Thoracic aorta (tissue), 2 donors: ENCODE results near the gene ATP1A1. TPM values are rescaled to one million over a fixed set of nuclear protein-coding genes. Genes with fewer than 3 reads are reported as not detected.

Experiments
- ATAC-seq: fragments of 150-250 bp; one replicate; pipeline ENCODE4 v1.8.0; 2017; ENCODE audit warnings: low read depth; ENCODE audit not compliant: insufficient number of reproducible peaks, low FRiP score
- DNase-seq: peaks from one replicate; pipeline ENCODE4 v3.0.0-alpha.2; 2020; ENCODE audit warnings: low spot score
- H3K27ac ChIP-seq, 2 donors: fragments of 200-600 bp; sonication (generic); 1 replicate in 1 of 2; 2 replicates in 1 of 2; pipeline ENCODE4 v1.5.1; 2016; ENCODE audit warnings: mild to moderate bottlenecking in 2 of 2, moderate library complexity in 2 of 2
- H3K27me3 ChIP-seq: fragments of 200-600 bp; sonication (generic); replicated peaks from 2 replicates; pipeline ENCODE4 v1.6.0; 2016; ENCODE audit warnings: mild to moderate bottlenecking; ENCODE audit not compliant: insufficient read depth
- H3K36me3 ChIP-seq: fragments of 200-600 bp; sonication (generic); one replicate; pipeline ENCODE4 v1.5.1; 2016
- H3K4me1 ChIP-seq, 2 donors: fragments of 200-600 bp; sonication (generic); 1 replicate in 1 of 2; 2 replicates in 1 of 2; pipeline versions ENCODE4 v1.5.1 to v1.6.0; 2016; ENCODE audit warnings: low read depth in 2 of 2, mild to moderate bottlenecking in 1 of 2; ENCODE audit not compliant: control insufficient read depth in 1 of 2
- H3K4me3 ChIP-seq: fragments of 200-600 bp; sonication (generic); 2 replicates; pipeline ENCODE4 v1.5.1; 2016; ENCODE audit warnings: mild to moderate bottlenecking
- H3K9me3 ChIP-seq: fragments of 200-600 bp; sonication (generic); 2 replicates; pipeline ENCODE4 v1.5.1; 2016
- total RNA-seq, 2 donors: library from RNA; depleted of rRNA; stranded (reverse); fragments of >200 nt; gene quantifications; one replicate each; pipeline versions ENCODE4 v1.1.0 to v1.2.3, GENCODE V29; 2016
- TF ChIP-seq, protein P1 (sequence below): fragments of 200-600 bp; sonication (generic); IDR thresholded peaks from one replicate; pipeline ENCODE4 v1.5.1; 2019; ENCODE audit warnings: antibody characterized with exemption

Gene ATP1A1
- total RNA-seq, 2 donors from 2014 or later, result 244 to 310 TPM

DNA sequence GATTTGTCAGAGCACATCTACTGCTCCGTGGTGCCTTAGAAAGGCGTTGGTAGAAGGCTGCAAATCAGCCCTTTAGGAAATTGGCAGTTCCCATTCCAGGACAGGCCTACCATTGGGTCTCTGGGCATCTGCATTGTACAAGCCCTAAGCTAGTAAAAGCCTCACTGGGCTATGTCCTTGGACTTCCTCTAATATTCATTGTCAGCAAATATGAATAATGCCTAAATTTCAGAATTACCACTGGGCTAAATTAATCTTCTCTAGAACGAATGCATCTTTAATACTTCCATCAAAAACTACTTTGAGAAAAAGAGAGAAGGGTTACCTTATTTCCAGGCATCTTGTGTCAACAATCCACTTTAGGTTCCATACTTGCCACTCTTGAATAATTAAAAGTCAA is 41.5 kb upstream of the ATP1A1 start:
- Histone ChIP-seq H3K4me1 (no peaks in the 10 kb centered on the region), H3K27ac (no peak overlapping the region), H3K36me3 (no peaks in the 10 kb centered on the region), H3K9me3 (no peaks in the 10 kb centered on the region), H3K27me3 (no peaks in the 10 kb centered on the region), H3K4me3 (no peak overlapping the region)
- DNase-seq, result no peak
- TF ChIP-seq, protein P1, sequence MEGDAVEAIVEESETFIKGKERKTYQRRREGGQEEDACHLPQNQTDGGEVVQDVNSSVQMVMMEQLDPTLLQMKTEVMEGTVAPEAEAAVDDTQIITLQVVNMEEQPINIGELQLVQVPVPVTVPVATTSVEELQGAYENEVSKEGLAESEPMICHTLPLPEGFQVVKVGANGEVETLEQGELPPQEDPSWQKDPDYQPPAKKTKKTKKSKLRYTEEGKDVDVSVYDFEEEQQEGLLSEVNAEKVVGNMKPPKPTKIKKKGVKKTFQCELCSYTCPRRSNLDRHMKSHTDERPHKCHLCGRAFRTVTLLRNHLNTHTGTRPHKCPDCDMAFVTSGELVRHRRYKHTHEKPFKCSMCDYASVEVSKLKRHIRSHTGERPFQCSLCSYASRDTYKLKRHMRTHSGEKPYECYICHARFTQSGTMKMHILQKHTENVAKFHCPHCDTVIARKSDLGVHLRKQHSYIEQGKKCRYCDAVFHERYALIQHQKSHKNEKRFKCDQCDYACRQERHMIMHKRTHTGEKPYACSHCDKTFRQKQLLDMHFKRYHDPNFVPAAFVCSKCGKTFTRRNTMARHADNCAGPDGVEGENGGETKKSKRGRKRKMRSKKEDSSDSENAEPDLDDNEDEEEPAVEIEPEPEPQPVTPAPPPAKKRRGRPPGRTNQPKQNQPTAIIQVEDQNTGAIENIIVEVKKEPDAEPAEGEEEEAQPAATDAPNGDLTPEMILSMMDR, result no peak
- ATAC-seq, result no peak

DNA sequence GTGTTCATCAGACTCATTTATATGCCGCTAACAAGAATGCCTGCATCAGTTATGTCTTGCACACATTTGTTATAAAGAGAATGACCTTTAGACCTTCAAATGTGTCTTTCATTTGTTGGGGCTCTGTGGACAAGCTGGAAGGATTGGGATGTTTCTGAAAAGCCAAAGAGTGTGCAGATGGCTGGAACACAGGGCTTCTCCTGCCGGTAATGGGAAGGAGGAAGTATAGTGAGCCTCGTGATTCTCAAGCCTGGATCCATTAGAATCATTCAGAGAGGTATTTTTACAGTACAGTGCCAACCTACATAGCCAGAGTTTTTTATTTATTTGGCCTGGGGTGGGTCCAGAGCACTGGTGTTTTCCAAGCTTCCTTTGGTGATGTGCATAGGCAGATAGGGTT is 40.6 kb upstream of the ATP1A1 start:
- Histone ChIP-seq H3K27ac (no peak overlapping the region), H3K9me3 (no peaks in the 10 kb centered on the region), H3K4me3 (no peak overlapping the region), H3K27me3 (no peaks in the 10 kb centered on the region), H3K4me1 (no peaks in the 10 kb centered on the region), H3K36me3 (no peaks in the 10 kb centered on the region)
- TF ChIP-seq, protein P1, result no peak
- ATAC-seq (no peak), DNase-seq (no peak)

DNA sequence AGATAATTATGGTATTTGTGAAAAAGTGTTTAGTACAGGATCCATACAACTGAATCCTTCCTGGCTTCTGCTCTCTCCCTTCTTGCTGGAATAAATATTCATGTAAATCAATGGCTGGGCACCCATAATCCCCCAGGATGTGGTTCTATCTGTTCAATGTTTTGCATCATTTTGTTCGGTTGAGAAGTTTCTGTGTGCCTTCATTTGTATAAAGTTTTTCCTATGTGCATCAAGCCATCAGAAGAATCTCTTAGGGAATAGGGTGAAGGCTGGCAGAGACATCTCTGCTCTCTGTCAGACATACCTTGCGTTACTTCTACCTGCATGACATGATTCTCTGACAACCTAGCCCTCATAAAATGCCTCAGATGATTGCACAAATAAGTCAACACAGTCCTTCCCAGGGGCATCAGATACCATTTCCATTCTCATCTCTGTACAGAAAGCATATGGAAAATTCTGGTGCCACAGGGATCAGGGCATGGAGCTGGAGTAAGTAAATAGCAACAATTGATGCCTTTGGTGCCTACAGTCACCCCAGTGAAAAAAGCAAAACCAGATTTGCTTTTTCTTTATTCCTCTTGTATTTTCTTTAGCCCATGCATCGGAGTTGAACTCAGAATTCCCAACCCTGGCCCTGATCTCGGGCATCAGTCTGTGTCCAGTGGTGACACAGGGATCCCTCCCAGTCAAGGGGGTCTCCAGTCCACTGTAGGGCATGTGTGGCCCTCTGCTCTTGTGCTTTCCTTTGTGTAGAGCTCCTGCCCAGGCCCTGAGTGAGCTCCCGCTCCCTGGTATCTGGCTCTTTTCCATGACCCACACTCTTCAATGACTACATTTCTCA is 39.7 kb upstream of the ATP1A1 start:
- DNase-seq, result no peak
- Histone ChIP-seq H3K27me3 (no peaks in the 10 kb centered on the region), H3K4me3 (no peak overlapping the region), H3K9me3 (no peaks in the 10 kb centered on the region), H3K36me3 (no peaks in the 10 kb centered on the region), H3K4me1 (no peaks in the 10 kb centered on the region), H3K27ac (no peak overlapping the region)
- ATAC-seq, result no peak
- TF ChIP-seq, protein P1, result no peak

DNA sequence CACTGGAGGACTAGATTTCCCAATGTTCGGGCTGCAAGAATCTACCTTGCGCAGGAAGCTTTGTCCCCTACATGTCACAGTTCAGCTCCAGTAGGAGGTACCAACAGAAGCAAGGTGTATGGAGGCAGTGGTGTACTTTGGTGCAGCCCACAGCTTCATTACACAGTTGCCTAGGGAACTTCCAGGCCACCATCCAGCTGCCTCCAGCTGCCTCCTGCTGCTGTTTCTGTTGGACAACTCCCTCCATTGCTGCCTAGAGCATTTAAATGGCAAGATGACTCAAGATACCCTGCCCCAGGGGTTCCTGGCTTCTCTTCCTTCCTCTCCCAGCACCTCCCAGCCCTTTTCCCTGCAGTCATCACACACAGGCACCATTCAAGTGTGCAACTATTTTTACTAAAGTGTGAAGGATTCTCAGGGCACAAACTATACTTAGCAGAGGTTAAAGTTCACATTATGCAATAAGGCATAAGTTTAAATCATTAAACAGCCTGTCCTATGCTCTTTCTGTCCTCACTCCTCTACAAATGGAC is 39.0 kb upstream of the ATP1A1 start:
- TF ChIP-seq, protein P1, result no peak
- no peak overlapping the region for H3K4me3 ChIP-seq
- DNase-seq, result no peak
- H3K36me3 ChIP-seq, result no peaks in the 10 kb centered on the region
- H3K27ac ChIP-seq, result no peak overlapping the region
- no peaks in the 10 kb centered on the region for H3K9me3 ChIP-seq
- H3K4me1 ChIP-seq, result no peaks in the 10 kb centered on the region
- ATAC-seq, result no peak
- no peaks in the 10 kb centered on the region for H3K27me3 ChIP-seq

DNA sequence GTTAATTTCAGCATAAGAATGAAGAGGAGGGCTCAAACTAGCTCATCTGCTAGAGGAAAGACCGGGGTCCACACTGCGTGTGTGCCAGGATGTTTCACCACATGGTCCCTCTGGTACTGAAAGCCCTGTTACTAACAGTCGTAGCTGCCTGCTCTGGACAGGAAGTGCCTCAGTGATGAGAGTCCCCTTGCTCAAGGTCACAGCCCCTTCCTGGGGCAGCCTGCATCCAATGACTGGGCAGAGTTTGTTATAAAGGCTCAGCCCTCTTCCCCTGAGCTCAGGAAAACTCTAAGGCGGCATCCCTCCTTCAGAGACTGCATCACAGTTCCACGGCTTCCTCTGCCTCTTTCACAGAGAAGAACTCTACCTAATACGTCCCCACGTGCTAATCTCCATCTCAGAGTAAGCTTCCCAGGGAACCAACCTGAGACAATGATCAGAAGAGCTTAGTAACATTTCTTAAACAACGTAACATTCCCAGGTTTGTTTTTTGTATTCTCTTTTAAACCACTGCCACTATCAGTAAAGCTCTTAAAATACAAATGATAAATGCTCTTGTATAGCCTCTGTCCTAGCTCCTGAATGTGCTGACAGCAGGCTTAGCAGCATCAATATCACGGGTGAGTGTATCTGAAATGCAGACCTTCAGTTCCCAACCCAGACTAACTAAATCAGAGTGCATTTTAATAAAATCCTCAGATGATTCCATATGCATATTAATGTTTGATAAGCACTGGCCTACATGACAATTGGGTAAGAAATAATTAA is 38.0 kb upstream of the ATP1A1 start:
- TF ChIP-seq, protein P1, result no peak
- H3K36me3 ChIP-seq, result no peaks in the 10 kb centered on the region
- H3K27me3 ChIP-seq, result no peaks in the 10 kb centered on the region
- H3K4me1 ChIP-seq, result no peaks in the 10 kb centered on the region
- no peak overlapping the region for H3K4me3 ChIP-seq
- DNase-seq (no peak), ATAC-seq (no peak)
- no peaks in the 10 kb centered on the region for H3K9me3 ChIP-seq
- no peak overlapping the region for H3K27ac ChIP-seq
